Activated CD8-positive, alpha-beta memory T cell treated with anti-CD3 and anti-CD28 coated beads, Interleukin-2, amount 50 U/mL, for 48 hours (primary cell): Measurements from ENCODE around the gene TM9SF1.
A peak's percentile ranks its signal among the peaks of the same experiment; 100 is the strongest.

Experiments
- DNase-seq: peaks from one replicate; pipeline ENCODE4 v3.0.0-alpha.2; 2020

Gene TM9SF1

GRCh38 chr14:24178399-24179178 lies 16.7 kb downstream of the TM9SF1 start:
- DNase-seq = no peak

GRCh38 chr14:24177891-24178290 lies 17.4 kb downstream of the TM9SF1 start:
- no peak for DNase-seq

DNA sequence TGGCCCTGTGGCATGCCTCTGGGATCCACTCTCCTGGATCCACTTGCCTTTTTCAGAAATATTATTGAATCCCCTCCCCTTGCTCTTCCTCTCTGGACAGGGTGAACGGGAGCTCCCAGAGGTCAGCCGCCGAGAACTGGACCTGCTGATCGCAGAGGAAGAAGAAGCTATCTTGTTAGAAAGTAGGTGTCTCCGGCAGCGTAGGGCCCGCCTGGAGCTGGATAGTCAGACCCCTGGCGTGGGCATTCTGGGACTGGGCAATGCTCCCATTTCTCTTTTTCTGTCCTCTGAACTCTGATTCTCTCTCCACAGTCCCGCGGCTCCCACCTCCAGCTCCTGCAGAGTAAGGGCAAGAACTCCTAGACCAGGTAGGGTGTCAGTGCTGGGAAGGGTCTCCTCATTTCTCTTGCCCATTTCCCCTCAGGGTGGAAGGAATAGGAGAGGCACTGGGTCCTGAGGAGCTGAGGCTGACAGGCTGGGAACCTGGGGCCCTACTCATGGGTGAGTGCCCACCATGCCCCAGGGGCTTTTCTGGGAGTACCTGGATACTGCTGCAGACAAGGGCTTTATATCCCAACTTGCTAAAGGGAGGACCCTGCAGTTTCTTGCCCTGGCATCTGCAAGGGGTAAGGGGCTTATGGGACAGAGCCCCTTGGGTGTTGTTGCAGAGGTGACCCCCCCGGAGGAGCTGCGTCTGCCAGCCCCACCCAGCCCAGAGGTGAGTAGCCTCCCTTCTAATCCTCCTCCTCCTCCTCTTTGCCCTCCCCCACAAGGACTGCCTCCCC lies 18.0 kb downstream of the TM9SF1 start:
- DNase-seq = no peak

- DNase-seq = no peak
These were observed 18.6 kb downstream of the TM9SF1 start for GRCh38 chr14:24176599-24176998.

GRCh38 chr14:24172871-24173281 lies 22.4 kb downstream of the TM9SF1 start:
- DNase-seq = no peak

DNA sequence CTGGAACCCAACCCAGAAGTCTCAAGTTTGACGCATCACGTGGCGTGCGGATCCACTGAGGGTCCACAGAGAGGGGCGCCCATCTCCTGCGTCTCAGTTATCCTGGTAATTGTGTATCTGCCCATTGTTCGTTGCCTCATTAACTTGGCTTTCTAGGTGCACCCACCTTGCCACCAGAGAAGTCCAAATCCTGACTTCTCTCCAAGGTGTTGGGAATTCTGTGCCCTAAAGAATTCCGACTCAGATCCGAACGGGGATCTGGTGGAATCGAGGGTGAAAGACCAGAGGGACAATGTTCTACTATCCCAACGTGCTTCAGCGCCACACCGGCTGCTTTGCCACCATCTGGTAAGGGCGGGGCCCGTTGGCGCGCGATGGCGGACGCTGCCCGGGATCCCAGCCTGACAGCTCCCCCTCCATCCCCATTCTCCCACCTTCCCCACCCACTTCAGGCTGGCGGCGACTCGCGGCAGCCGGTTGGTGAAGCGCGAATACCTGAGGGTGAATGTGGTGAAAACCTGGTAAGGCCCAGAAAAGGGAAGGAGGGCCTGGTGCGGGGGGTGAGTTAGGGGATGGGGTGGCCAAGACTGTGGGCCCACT lies 22.9 kb downstream of the TM9SF1 start:
- no peak for DNase-seq

DNA sequence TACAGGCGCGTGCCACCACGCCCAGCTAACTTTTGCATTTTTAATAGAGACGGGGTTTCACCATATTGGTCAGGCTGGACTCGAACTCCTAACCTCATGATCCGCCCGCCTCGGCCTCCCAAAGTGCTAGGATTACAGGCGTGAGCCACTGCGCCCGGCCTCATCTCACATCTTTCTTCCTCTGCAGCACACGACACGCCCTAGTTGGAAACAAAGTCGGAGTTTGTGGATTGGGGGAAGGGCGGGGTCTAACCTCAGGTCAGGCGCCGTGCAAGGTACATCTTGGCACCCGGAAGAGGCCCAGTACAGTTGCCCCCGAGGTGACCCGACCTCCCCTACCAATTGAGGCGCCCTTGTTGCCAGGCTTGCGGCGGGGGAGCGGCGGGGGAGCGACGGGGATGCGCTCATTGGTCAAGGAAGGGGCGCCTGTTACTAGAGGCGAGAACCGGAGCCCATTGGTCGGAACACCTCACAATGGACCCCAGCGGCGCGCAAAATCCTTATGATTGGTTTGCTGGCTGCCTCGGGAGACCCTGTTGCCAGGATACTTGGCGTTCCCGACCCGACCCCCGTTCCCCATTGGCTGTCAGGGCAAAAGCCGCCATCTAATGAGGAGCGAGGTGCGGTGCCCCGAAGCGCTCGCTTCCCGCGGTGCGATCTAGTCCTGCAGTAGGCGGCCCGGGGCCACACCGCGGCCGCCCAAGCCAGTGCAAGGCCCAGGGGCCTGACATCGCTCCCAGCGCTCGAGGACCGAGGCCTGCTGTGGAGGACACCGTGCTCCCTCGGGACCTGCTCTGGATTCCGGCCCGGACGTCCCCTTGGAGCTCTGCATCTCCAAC lies 23.6 kb downstream of the TM9SF1 start, which contains the start of gene REC8:
REC8 (plus strand) TSS at position 659 of the 839 bp plus-strand sequence. CDS start 473 bp downstream, outside the sequence.
- peak; percentile 89 for DNase-seq

GRCh38 chr14:24167469-24168114 lies 27.6 kb downstream of the TM9SF1 start:
- no peak for DNase-seq

GRCh38 chr14:24165785-24166184 lies 29.5 kb downstream of the TM9SF1 start:
- no peak for DNase-seq

DNA sequence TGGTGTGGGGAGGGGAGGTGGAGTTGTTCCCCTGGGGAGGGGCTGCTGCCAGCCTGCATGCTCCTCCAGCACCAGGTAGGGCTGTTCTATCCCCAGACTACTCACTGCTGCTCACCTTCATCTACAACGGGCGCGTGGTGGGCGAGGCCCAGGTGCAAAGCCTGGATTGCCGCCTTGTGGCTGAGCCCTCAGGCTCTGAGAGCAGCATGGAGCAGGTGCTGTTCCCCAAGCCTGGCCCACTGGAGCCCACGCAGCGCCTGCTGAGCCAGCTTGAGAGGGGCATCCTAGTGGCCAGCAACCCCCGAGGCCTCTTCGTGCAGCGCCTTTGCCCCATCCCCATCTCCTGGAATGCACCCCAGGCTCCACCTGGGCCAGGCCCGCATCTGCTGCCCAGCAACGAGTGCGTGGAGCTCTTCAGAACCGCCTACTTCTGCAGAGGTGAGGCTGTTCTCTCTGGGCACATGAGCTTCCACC lies 30.7 kb downstream of the TM9SF1 start:
- DNase-seq = no peak

GRCh38 chr14:24162093-24162492 lies 33.1 kb downstream of the TM9SF1 start:
- no peak for DNase-seq

DNA sequence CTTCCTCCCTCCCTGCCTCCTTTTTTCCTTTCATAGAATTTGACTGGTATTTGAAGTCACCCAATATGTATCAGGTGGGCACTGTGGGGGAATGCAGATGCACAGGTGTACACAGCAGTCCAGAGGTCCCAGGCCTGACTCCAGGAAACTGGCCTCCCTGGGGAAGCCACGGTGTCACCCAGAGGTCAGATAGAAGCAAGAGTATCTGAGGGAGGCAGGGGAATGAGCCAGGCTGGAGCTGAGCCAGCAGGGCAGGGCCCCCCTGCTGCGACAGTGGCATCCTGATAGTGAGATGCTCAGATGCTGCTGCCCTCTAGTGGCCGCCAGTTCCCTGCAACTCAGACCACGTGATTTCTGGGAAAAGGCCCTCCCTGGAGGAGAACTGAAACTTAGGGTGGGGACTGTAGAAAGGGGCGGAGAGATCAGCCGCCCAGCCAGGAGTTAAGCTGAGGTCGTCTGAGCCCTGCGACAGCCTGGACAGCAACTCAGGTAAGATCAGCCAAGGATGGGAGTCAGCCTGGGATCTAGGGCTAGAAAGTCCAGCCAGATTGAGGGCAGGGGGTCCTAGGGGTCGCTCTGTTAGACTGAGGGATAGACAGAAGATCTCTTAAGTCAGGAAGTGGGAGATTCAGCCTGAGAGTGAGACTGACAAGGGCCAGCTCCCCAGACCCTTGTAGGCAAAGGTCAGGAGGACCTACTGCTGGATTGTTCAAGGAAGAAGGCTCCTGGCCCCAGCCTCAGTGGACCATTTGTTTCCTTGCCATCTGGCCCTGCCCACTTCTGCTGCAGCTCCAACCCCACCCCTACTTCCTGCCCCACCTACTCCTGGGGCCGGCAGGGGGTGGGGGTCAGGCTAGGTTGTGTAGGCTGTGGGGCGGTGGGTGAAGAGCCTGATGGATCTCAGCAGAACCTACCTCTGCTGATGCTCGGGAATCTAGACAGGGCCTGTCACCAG lies 34.1 kb downstream of the TM9SF1 start, which contains the start of gene IRF9:
IRF9 (plus strand) TSS at position 416 of the 955 bp plus-strand sequence. CDS start 880 bp downstream, outside the sequence.
- peak; percentile 100 for DNase-seq

DNA sequence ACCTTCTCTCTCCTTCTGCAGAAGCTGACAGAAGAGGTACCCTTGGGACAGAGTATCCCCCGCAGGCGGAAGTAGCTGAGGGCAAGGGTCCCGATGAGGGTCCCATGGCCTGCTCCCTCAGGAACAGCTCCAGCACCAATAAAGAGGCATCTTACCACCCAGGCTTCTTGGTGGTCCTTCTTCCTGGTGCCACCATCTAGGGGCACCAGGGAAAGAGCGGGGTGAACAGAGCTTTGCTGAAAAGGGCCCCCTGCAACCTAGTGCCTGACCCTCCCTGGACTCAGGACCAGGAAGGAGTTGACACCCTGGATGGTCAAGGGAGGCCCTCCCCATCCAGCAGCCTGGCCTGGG lies 34.8 kb downstream of the TM9SF1 start:
- no peak for DNase-seq

DNA sequence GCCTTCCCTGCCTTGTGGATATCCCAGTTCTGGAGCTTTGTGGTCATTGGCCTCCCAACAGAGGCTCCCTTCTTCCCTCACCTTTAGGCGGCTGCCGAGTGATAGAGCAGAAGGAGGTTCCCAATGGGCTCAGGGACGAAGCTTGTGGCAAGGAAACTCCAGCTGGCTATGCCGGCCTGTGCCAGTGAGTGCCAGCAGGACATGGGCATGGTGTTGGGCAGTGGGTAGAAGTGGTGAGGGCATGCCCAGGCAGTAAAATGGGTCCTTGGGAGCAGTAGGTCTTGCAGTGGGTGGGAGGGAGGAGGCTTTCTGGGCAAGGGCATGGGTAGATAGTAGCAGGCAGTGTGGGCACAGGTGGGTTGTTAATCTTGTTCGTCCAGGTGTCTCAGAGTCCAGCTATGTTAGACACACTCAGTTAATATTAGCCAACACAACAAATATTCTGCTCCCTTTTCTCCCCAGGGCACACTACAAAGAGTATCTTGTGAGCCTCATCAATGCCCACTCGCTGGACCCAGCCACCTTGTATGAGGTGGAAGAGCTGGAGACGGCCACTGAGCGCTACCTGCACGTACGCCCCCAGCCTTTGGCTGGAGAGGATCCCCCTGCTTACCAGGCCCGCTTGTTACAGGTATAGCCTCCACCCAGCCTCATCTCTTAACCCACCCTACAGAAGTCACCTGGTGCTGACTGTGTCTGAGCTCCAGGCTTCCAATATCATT lies 35.3 kb downstream of the TM9SF1 start:
- DNase-seq = no peak

- DNase-seq = no peak
These were observed 37.9 kb downstream of the TM9SF1 start for GRCh38 chr14:24157331-24157730.

DNA sequence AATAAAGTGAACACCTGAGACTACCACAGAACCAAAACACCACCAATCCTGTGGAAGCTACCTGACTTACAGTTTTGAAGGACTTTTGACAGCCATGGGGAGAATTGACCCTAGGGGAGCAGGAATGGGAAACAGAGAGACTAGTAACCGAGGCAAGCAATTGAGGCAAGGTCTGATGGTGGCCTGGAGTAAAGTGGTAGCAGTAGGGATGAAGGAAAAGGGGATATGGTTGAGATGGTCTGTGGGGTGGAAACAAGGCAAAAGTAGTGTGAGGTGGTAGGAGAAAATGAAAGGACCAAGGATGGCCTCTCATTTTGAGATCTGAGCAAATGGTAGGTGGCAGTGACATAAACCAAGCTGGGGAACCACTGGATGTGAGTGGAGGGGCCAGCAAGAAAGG lies 38.4 kb downstream of the TM9SF1 start:
- DNase-seq = no peak

GRCh38 chr14:24155100-24155499 lies 40.1 kb downstream of the TM9SF1 start:
- DNase-seq = no peak

DNA sequence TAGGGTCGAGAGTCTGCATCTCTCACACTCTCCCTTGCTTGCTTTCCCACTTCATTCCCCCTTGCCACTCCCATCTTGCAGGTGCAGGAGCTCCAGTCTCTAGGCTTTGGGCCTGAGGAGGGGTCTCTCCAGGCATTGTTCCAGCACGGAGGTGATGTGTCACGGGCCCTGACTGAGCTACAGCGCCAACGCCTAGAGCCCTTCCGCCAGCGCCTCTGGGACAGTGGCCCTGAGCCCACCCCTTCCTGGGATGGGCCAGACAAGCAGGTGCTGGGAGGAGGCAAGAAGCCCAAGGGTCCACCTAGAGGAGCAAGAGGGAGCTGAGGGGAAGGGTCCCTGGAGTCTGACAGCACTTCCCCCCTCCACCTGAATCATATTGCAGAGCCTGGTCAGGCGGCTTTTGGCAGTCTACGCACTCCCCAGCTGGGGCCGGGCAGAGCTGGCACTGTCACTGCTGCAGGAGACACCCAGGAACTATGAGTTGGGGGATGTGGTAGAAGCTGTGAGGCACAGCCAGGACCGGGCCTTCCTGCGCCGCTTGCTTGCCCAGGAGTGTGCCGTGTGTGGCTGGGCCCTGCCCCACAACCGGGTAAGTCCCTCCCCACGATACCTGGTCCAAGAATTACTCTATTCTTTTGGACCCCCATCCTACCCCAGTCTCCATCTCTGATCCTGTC lies 43.7 kb downstream of the TM9SF1 start:
- no peak for DNase-seq

- DNase-seq = no peak
These were observed 44.2 kb downstream of the TM9SF1 start for GRCh38 chr14:24150993-24151392.

DNA sequence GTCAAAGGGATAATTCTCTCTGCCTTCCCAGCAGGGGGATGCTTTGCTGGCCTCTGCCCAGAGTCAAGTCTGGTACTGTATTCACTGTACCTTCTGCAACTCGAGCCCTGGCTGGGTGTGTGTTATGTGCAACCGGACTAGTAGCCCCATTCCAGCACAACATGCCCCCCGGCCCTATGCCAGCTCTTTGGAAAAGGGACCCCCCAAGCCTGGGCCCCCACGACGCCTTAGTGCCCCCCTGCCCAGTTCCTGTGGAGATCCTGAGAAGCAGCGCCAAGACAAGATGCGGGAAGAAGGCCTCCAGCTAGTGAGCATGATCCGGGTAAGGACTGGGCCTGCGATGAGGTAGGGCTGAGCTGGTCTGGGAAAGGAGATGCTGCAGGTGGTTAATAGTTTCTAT lies 44.7 kb downstream of the TM9SF1 start:
- no peak for DNase-seq
